ENCODE measurements around the gene ABCC11. TPM values are rescaled to one million over a fixed set of nuclear protein-coding genes. Genes with fewer than 3 reads are reported as not detected.
A peak's percentile ranks its signal among the peaks of the same experiment; 100 is the strongest.

ABCC11 gene
- total RNA-seq, 6 donors from 2014 or later: 0.15 to 0.33 (median 0.21) TPM; not detected in 2

DNA sequence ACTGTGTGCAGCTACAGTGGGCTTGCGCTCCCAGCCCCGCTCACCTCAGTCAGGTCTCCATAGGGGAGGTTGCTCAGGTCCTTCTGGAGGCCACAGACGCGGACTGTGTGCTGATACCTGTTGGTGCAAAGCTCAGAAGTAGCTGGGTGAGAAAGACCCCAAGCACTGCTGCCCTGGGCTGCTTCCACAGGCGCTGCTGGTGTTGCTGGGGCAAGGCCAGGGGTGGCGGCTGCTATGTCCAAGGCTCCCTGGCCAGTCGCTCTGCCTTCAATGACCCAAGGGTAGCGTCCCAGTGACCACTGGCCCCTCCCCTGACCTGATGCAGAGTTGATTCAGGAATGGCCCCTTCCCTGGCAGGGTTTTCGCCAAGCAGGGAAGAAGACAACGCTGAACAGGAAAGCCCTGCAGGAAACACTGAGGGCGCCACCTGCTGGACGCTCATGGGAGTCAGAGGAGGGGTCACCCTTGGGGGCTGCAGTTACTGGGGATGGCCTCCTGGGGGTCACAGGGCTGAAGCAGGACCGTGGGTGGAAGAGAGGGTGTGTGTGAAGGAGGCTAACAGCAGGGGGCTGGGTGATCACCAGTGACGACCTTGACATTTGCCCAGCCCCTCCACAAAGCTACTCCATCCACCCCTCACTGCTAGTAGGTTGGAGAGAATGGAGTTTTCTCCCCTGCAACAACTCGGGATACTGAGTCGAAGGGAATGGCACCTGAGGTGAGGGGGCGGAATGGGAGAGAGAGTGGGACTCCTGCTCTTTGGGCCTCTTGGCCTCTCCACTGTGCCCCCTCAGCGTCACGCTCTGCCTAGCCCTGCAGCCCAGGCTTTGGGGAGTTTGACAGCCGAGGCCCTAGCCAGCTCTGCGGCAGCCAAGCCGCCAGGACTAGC is 129.9 kb downstream of the ABCC11 start:
- H3K4me1 ChIP-seq: no peaks in the 10 kb centered on the region
- DNase-seq (no peak), ATAC-seq (ENCODE audit: low FRiP score in 2 of 2) (peak; percentile 44 to 64)
- TF ChIP-seq POLR2AphosphoS5 (IDR thresholded peaks at IDR 0.05) (no peak), EP300 (IDR thresholded peaks at IDR 0.05) (no peak), POLR2A (IDR thresholded peaks at IDR 0.05) (no peak)
- TF ChIP-seq, protein P1, sequence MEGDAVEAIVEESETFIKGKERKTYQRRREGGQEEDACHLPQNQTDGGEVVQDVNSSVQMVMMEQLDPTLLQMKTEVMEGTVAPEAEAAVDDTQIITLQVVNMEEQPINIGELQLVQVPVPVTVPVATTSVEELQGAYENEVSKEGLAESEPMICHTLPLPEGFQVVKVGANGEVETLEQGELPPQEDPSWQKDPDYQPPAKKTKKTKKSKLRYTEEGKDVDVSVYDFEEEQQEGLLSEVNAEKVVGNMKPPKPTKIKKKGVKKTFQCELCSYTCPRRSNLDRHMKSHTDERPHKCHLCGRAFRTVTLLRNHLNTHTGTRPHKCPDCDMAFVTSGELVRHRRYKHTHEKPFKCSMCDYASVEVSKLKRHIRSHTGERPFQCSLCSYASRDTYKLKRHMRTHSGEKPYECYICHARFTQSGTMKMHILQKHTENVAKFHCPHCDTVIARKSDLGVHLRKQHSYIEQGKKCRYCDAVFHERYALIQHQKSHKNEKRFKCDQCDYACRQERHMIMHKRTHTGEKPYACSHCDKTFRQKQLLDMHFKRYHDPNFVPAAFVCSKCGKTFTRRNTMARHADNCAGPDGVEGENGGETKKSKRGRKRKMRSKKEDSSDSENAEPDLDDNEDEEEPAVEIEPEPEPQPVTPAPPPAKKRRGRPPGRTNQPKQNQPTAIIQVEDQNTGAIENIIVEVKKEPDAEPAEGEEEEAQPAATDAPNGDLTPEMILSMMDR (IDR thresholded peaks at IDR 0.05): peak; percentile 53 to 80 (median 57)
- WGBS, 2 donors: 61 to 74% methylated on average over 11 to 21 of the region's 22 CpGs
- H3K4me3 ChIP-seq: no peak overlapping the region
- H3K27me3 ChIP-seq: no peaks in the 10 kb centered on the region
- H3K9me3 ChIP-seq: no peaks in the 10 kb centered on the region
- H3K27ac ChIP-seq: no peak overlapping the region
- no peaks in the 10 kb centered on the region for H3K36me3 ChIP-seq

Other genes with a start within 250 kb of the ABCC11 start
- under 1 TPM in 1 of 6 donors, not detected in 5; 0.79 TPM for gene ABCC12, start 91.5 kb downstream of the ABCC11 start, total RNA-seq
- 100 to 1,000 TPM in 1 of 6 donors, 10 to 100 TPM in 5; 47.9 to 104 (median 57.8) TPM for gene LONP2, start 3.2 kb downstream of the ABCC11 start, total RNA-seq
- gene SIAH1, start 137.9 kb upstream of the ABCC11 start, total RNA-seq: 10 to 100 TPM; 19.4 to 45.1 (median 24.9) TPM